ENCODE data around the gene COL10A1. TPM values are rescaled to one million over a fixed set of nuclear protein-coding genes. Genes with fewer than 3 reads are reported as not detected.
"Not testable (repeated sequence)": the region's sequence is repeated elsewhere in the genome, so short reads cannot be mapped to it uniquely, and the experiment has no call there.

Gene COL10A1
- total RNA-seq, 3 donors from 2014 or later = 0.29 TPM; not detected in 2

GRCh38 chr6:116096979-116097816, 28.7 kb downstream of the COL10A1 start:
- Histone ChIP-seq H3K4me3 (no peak overlapping the region), H3K27ac (no peak overlapping the region), H3K27me3 (no peaks in the 10 kb centered on the region), H3K4me1 (peaks cover 0 to 8% of the 10 kb centered on the region in 2 donors), H3K9me3 (peaks cover 10 to 13% of the 10 kb centered on the region in 2 donors), H3K36me3 (no peaks in the 10 kb centered on the region)
- DNase-seq (ENCODE audit: low spot score in 2 of 2) = no peak
- intact Hi-C loops (cut with DNase I; ENCODE audit: low total_unique reads) = no loop called here
- TF ChIP-seq POLR2A (IDR thresholded peaks at IDR 0.05) (no peak), CTCF (IDR thresholded peaks at IDR 0.05) (peak in 2 of 3 donors; percentile 32 to 37), POLR2AphosphoS5 (IDR thresholded peaks at IDR 0.05) (no peak)

GRCh38 chr6:116096048-116096759, 29.7 kb downstream of the COL10A1 start:
- H3K4me3 ChIP-seq; H3K4me1 ChIP-seq; DNase-seq (ENCODE audit: low spot score in 2 of 2); intact Hi-C loops (cut with DNase I; ENCODE audit: low total_unique reads); H3K27ac ChIP-seq; H3K27me3 ChIP-seq; H3K36me3 ChIP-seq: not testable (repeated sequence)
- H3K9me3 ChIP-seq = peaks cover 10 to 13% of the 10 kb centered on the region in 2 donors

GRCh38 chr6:116094041-116094440, 31.9 kb downstream of the COL10A1 start:
- Histone ChIP-seq H3K27me3 (no peaks in the 10 kb centered on the region), H3K4me1 (no peaks in the 10 kb centered on the region), H3K9me3 (peaks cover 10 to 13% of the 10 kb centered on the region in 2 donors), H3K36me3 (no peaks in the 10 kb centered on the region), H3K27ac (no peak overlapping the region), H3K4me3 (no peak overlapping the region)
- no peak for TF ChIP-seq CTCF (IDR thresholded peaks at IDR 0.05)
- TF ChIP-seq POLR2A (IDR thresholded peaks at IDR 0.05) = no peak
- no peak for TF ChIP-seq POLR2AphosphoS5 (IDR thresholded peaks at IDR 0.05)
- intact Hi-C loops (cut with DNase I; ENCODE audit: low total_unique reads) = no loop called here
- no peak for DNase-seq (ENCODE audit: low spot score in 2 of 2)

- H3K27ac ChIP-seq = no peak overlapping the region
- no peaks in the 10 kb centered on the region for H3K9me3 ChIP-seq
- no peaks in the 10 kb centered on the region for H3K4me1 ChIP-seq
- no peak overlapping the region for H3K4me3 ChIP-seq
- no peaks in the 10 kb centered on the region for H3K27me3 ChIP-seq
- TF ChIP-seq POLR2A (IDR thresholded peaks at IDR 0.05) (no peak), CTCF (IDR thresholded peaks at IDR 0.05) (no peak), POLR2AphosphoS5 (IDR thresholded peaks at IDR 0.05) (no peak)
- H3K36me3 ChIP-seq = no peaks in the 10 kb centered on the region
- intact Hi-C loops (cut with DNase I; ENCODE audit: low total_unique reads) = no loop called here
- DNase-seq (ENCODE audit: low spot score in 2 of 2) = no peak
Measured at GRCh38 chr6:116090251-116090650, 35.7 kb downstream of the COL10A1 start.

GRCh38 chr6:116088946-116089345, 37.0 kb downstream of the COL10A1 start:
- intact Hi-C loops (cut with DNase I; ENCODE audit: low total_unique reads) = no loop called here
- Histone ChIP-seq H3K27ac (no peak overlapping the region), H3K36me3 (no peaks in the 10 kb centered on the region), H3K27me3 (no peaks in the 10 kb centered on the region), H3K9me3 (no peaks in the 10 kb centered on the region), H3K4me3 (no peak overlapping the region), H3K4me1 (no peaks in the 10 kb centered on the region)
- no peak for DNase-seq (ENCODE audit: low spot score in 2 of 2)
- TF ChIP-seq CTCF (IDR thresholded peaks at IDR 0.05) = no peak
- no peak for TF ChIP-seq POLR2A (IDR thresholded peaks at IDR 0.05)
- no peak for TF ChIP-seq POLR2AphosphoS5 (IDR thresholded peaks at IDR 0.05)

Data from breast epithelium (tissue), 4 donors.